HG03457 (cell line): ENCODE data around the gene NKAIN2.
"Not testable (repeated sequence)": the region's sequence is repeated elsewhere in the genome, so short reads cannot be mapped to it uniquely, and the experiment has no call there.

Experiments used
- ATAC-seq: cut with Tn5 transposase; IDR thresholded peaks from one replicate; pipeline ENCODE4 v1.9.1; 2021; ENCODE audit warnings: moderate number of reproducible peaks; ENCODE audit not compliant: unreplicated experiment

Gene NKAIN2

GRCh38 chr6:124022051-124022450 lies 218.4 kb downstream of the NKAIN2 start:
- ATAC-seq: not testable (repeated sequence)

GRCh38 chr6:124022641-124023040 lies 219.0 kb downstream of the NKAIN2 start:
- no peak for ATAC-seq

DNA sequence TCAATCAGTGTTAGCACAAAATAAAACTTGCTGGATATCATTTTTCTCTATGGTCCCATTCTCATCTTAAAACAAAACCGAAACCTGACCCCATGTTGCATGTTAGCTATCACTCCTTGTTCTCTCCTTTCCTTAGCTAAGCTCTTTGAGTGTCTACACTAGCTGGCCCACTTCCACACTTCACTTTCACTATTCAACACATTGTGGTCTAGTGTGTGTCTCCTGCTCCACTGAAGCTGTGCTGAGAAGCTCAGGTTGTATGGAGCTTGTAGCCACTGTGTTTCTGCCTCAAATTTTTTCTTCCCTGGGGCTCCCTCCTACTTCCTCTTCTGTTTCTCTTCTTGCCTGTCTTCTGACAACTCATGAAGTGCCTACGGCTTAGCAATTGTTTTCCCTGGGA lies 223.0 kb downstream of the NKAIN2 start:
- no peak for ATAC-seq

DNA sequence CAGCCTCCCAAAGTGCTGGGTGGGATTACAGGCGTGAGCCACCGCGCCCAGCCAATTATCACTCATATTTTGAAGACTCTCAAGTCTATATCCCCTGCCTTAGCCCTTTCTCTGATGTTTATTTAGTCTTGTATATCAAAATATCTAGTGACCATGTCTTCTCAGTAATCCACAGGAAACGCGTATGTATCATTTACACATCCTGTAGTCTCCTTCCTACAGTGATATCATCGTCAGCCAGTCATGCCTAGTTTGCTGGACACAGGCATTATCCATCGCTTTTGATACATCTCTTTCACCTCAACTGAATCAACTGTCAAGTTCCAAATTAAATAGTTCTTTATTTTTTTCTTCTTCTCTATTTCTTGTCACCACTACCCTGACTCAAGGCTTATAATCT lies 223.7 kb downstream of the NKAIN2 start:
- ATAC-seq: no peak

GRCh38 chr6:124028117-124028516 lies 224.5 kb downstream of the NKAIN2 start:
- ATAC-seq: no peak

GRCh38 chr6:124029567-124029966 lies 225.9 kb downstream of the NKAIN2 start:
- no peak for ATAC-seq

DNA sequence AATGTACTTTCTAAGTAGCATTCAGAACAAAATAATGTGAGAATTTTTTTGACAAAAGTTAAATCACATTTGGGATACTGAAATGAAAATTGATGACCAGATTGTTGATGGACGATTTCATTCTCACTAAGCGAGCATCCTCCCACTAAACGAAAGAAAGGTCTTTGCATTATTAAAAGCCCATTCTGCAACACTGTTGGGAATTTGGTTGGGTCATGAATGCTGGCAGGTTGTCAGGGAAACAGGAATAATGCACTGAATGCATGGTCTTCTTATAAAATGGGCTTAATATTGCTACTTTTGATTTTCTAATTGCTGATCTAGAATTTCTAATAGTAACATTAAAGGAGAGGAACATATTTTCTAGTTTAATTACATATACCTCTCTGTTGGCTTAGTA lies 229.8 kb downstream of the NKAIN2 start:
- no peak for ATAC-seq

DNA sequence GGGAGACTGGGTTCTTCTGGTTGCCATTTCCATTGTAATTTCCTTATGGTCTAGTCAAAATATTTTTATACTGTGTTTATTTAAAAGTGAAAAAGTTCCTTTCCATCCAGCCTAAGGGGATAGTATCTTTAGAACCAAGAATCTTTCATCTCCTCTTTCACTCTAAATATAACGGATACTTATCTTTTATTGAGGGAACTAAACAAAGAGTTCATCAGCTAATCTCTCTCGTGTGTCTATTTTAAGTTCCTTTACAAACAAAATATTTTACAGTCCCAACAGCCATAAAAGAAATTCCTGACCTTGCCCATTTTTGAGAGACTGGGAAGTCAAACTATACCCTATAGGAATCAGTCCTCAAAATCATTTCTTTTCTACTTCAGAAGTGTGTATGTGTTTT lies 232.7 kb downstream of the NKAIN2 start:
- ATAC-seq: no peak

GRCh38 chr6:124040655-124041054 lies 237.0 kb downstream of the NKAIN2 start:
- peak; percentile 88 for ATAC-seq

- no peak for ATAC-seq
These were observed 248.5 kb downstream of the NKAIN2 start for GRCh38 chr6:124052120-124052519.

DNA sequence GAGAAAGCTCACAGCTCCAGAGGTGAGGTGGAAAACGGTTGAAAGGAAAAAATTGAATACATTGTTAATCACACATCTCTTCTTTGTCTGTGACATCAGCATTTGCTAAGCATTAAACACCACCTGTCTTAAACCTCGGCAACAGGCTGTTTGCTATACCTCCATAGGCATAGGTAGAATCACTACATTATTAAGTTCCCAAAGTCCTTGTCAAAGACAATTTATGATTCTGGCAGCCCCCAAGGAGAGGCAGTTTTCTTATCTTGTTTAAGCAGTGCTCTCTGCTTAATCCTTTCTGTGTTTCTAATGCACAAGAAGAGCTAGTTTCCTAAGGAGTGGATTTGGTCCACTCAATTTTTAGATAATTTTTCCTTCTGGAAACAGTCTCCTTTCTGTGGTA lies 249.7 kb downstream of the NKAIN2 start:
- ATAC-seq: no peak

GRCh38 chr6:124054034-124054433 lies 250.4 kb downstream of the NKAIN2 start:
- ATAC-seq: no peak

- ATAC-seq: no peak
These were observed 251.7 kb downstream of the NKAIN2 start for GRCh38 chr6:124055395-124055794.

DNA sequence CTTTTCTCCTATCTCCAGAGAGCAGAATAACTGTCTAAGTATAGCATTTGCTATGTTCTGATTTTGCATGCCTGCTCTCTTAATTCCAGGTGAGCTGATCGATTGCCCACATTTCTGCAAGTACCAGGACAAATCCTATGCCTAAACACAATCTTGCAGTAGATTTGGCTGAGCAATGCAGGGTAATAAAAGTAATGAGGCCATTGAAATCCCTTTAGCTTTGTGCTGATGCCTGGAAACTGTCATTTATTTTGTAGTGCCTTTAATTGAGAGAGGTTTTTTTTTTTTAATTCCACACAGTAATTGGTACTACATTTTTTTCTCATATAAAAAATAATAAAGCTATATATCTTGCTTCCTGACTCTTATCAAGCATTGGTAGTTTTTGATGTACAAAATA lies 252.3 kb downstream of the NKAIN2 start:
- no peak for ATAC-seq

GRCh38 chr6:124056407-124057334 lies 253.0 kb downstream of the NKAIN2 start:
- ATAC-seq: no peak

DNA sequence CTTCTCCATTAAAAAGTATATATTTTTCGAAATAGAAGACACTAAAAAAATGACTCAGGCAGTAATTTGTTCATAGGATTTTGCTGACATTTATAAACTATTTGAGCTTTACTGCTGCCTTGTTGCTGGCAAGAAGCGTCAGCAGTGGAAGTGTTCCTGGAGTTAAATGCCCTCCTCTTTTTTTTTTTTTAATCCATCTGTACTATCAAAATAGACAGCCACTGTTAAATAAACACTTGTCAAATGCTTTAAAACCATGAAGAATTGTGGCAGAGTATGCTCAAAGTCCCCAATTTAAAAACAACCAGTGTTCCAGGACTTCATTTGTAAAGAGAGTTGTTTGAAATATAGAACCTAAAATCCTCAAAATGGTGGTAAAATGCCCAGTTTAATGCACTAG lies 253.8 kb downstream of the NKAIN2 start:
- no peak for ATAC-seq

DNA sequence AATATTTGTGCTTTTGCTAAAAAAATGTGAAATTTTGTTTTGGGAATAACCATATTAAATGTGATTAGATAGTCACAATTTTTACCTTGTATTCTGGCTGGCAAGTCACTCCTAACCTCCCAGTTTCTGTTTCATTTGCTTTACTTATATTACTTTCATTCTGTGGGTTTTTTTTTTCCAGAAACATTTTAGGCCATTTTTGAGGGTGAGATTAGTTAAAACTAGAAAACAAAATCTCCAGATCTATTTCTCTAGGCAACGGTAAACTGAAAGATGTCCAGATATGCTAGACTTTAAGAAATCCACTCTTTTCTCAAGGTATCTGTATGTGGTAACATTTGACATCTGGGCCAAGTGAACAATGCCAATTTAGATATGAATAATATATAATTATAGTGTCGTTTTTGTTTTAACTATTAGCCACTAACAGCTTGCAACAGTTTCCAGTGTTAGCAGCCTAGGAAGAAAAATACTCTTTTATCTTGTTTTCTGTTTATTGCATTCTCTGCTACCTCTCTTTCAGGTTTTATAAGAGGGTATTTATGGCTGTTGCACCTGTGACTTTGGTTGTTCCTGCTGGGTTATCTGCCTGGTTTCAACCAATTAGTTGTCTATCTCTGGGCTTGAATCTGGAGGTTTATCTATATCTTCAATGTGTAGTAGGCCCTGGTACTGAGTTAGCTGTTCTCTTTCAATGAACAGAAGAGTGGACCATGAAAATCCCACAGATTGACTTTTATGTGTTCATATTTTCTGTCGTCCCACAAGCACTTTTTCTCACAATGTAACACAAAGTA lies 260.9 kb downstream of the NKAIN2 start:
- no peak for ATAC-seq

DNA sequence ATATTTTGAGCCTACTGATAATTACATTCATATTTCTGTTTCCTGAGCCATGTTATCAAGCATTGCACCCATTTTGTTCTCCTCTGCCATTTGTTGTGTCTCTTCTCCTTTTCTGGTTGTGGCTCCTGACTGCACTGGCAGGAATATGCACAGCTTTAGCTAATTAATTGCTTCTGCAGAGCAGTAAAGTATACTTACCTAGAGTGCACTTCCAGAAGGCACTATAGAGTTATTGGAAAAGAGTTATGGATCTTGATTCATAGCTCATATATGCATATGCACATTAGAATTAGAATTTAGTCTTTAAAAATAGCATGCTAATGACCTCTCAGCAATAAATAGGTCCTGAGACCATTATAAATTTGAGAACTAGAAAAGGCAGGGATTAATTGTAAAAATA lies 262.6 kb downstream of the NKAIN2 start:
- no peak for ATAC-seq

DNA sequence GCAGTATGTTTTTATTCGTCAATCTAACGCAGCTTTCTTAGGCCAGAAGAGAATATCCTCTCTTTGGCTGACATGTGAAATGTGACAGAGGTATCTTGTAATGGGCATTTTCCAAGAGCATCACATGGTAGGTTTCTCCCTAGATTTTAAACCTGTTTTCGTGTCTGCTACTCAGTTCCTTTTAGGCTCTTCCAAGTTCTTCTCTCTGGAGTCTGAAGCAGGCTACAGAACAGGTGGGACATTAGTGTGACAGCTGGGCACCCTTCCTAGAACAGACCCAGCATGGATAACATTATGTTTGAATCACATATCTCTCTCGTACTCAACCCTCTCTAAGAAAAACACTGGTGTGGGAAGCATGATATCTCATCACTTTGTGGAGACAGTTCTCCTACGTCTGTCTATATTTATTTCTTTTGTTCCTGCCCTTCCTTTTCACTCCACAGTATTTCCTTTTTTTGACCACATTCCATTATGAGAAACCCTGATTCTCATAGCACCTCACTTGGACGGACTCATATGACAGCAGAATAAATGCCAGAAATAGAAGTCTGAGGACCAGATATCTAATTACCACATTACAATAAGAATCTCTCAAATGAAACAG lies 263.4 kb downstream of the NKAIN2 start:
- ATAC-seq: no peak

DNA sequence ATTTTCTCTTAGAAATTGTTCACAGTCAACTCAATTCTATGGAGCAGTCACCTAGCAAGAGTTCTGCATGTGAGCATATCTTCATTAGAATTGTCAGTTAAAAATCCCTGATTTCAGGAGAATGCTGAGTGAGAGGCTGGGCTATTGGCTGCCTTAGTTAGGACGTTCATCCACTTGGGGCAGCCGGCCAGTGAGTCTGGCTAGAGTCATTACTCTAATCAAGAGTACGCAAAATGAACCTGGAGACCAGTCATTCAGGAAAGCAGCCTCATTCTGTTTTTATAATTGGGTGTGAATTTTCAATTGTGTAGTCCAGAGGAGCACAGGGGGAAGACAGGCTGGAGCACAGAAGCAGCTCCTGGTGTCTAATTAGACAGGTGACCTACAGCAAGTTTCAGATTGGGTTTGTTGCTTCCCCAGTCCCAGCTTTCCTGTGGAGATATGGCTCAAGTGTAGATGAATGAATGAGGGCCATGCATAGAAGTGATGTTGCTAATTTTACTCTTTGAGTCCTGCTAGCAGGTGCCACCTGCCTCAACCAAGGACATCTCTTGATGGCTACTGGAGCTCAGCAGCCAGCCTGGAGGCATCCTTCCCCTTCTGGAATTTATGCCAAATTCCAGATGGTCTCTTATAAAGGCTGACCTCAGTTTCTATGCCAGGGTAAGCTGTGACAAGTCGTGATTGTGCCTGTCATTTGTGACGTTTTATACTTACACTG lies 265.7 kb downstream of the NKAIN2 start:
- no peak for ATAC-seq

GRCh38 chr6:124073021-124073420 lies 269.4 kb downstream of the NKAIN2 start:
- no peak for ATAC-seq
